ENCODE data around the gene HLA-DMB. TPM values are rescaled to one million over a fixed set of nuclear protein-coding genes. Genes with fewer than 3 reads are reported as not detected.

HLA-DMB gene
- polyA plus RNA-seq, 2 donors = 2.5 to 7.3 TPM

- Histone ChIP-seq H3K9me3 (ENCODE audit: control insufficient read depth in 2 of 2, insufficient read depth in 1 of 2, low read depth in 1 of 2, low read length in 1 of 2) (no peaks in the 10 kb centered on the region), H3K27ac (ENCODE audit: low read depth in 2 of 2, low read length in 1 of 2) (peak within 1 kb of the TSS; percentile 50 to 83), H3K4me1 (ENCODE audit: control insufficient read depth in 2 of 2, insufficient read depth in 2 of 2, low read length in 1 of 2) (no peaks in the 10 kb centered on the region), H3K27me3 (ENCODE audit: control insufficient read depth in 1 of 2, insufficient read depth in 2 of 2, low read length in 2 of 2) (no peaks in the 10 kb centered on the region), H3K36me3 (ENCODE audit: control insufficient read depth in 2 of 2, insufficient read depth in 2 of 2, low read length in 1 of 2) (peaks cover 0 to 5% of the 10 kb centered on the region in 2 donors), H3K4me3 (ENCODE audit: low read depth in 1 of 2, low read length in 2 of 2) (peak within 1 kb of the TSS in 1 of 2 donors; percentile 27)
- 26 to 37% methylated on average over 10 of the region's 10 CpGs for WGBS, 2 donors
Observed at GRCh38 chr6:32952817-32953739, 12.2 kb upstream of the HLA-DMB start, which contains the start of gene HLA-DMA. HLA-DMA (minus strand) TSS chr6:32953097; CDS start chr6:32953036, 61 bp downstream.

DNA sequence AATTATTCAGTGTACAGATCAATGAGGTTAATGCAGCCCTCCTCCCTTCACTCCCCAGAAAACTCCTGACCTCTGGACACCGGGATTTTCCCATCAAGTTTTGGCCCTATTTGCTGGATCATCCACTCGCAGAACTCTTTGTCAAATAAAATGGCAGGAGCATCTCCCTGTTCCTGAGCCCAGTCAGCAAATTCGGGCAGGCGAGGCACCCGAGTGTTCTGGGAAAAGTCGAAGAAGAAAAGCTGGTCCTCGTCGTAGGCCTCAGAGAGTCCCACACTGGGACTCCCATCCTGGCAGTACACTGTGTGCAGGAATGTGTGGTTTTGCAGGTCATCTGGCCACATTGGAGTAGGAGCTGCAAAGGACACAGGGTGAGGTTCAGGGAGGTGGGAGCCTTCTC, 9.6 kb upstream of the HLA-DMB start:
- Histone ChIP-seq H3K4me3 (ENCODE audit: low read depth in 1 of 2, low read length in 2 of 2) (no peak overlapping the region), H3K4me1 (ENCODE audit: control insufficient read depth in 2 of 2, insufficient read depth in 2 of 2, low read length in 1 of 2) (no peaks in the 10 kb centered on the region), H3K36me3 (ENCODE audit: control insufficient read depth in 2 of 2, insufficient read depth in 2 of 2, low read length in 1 of 2) (peaks cover 0 to 5% of the 10 kb centered on the region in 2 donors), H3K27me3 (ENCODE audit: control insufficient read depth in 1 of 2, insufficient read depth in 2 of 2, low read length in 2 of 2) (no peaks in the 10 kb centered on the region), H3K27ac (ENCODE audit: low read depth in 2 of 2, low read length in 1 of 2) (no peak overlapping the region), H3K9me3 (ENCODE audit: control insufficient read depth in 2 of 2, insufficient read depth in 1 of 2, low read depth in 1 of 2, low read length in 1 of 2) (no peaks in the 10 kb centered on the region)
- WGBS, 2 donors = 91% methylated on average over 8 of the region's 8 CpGs

DNA sequence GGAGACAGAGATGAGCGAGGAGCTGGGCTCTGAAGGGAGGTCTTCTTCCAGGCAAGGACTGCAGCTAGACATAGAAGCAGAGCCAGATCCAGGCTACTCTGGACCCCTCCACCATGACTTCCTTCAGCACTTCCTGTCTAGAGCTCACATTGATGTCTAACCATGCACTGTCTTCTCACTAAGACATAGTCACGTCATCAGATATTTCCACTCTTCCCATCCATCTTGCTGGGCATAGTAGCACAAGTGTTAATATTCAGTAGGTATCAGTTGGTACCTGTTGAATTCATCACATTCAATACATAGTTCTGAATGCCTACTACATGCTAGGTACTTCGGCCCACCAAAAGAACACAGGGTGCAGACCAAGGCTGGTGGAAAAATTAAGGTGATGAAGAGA, 9.2 kb upstream of the HLA-DMB start:
- no peaks in the 10 kb centered on the region for H3K27me3 ChIP-seq (ENCODE audit: control insufficient read depth in 1 of 2, insufficient read depth in 2 of 2, low read length in 2 of 2)
- H3K4me3 ChIP-seq (ENCODE audit: low read depth in 1 of 2, low read length in 2 of 2) = no peak overlapping the region
- no peaks in the 10 kb centered on the region for H3K4me1 ChIP-seq (ENCODE audit: control insufficient read depth in 2 of 2, insufficient read depth in 2 of 2, low read length in 1 of 2)
- H3K27ac ChIP-seq (ENCODE audit: low read depth in 2 of 2, low read length in 1 of 2) = no peak overlapping the region
- 92 to 95% methylated on average over 3 of the region's 3 CpGs for WGBS, 2 donors
- peaks cover 0 to 5% of the 10 kb centered on the region in 2 donors for H3K36me3 ChIP-seq (ENCODE audit: control insufficient read depth in 2 of 2, insufficient read depth in 2 of 2, low read length in 1 of 2)
- no peaks in the 10 kb centered on the region for H3K9me3 ChIP-seq (ENCODE audit: control insufficient read depth in 2 of 2, insufficient read depth in 1 of 2, low read depth in 1 of 2, low read length in 1 of 2)

DNA sequence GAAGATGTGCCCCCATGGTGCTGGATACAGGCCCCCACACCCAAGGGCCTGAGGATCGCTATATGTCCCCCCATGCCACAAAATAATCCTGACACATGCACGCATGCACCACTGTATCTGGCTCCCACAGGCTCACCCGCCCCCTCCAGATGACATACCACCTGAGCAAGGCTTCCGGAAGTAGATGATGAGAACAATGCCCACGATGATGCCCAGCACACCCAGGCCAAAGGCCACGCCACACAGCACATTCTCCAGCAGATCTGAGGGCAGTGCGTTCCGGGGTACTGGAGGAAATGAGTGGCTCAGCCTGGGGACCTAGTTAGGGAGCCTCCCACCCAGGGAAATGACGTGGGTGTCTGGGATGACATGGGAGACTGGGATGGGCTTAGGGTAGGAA, 8.3 kb upstream of the HLA-DMB start:
- no peak overlapping the region for H3K27ac ChIP-seq (ENCODE audit: low read depth in 2 of 2, low read length in 1 of 2)
- H3K36me3 ChIP-seq (ENCODE audit: control insufficient read depth in 2 of 2, insufficient read depth in 2 of 2, low read length in 1 of 2) = peaks cover 0 to 5% of the 10 kb centered on the region in 2 donors
- H3K4me3 ChIP-seq (ENCODE audit: low read depth in 1 of 2, low read length in 2 of 2) = no peak overlapping the region
- no peaks in the 10 kb centered on the region for H3K27me3 ChIP-seq (ENCODE audit: control insufficient read depth in 1 of 2, insufficient read depth in 2 of 2, low read length in 2 of 2)
- WGBS, 2 donors = 84 to 88% methylated on average over 9 of the region's 9 CpGs
- no peaks in the 10 kb centered on the region for H3K9me3 ChIP-seq (ENCODE audit: control insufficient read depth in 2 of 2, insufficient read depth in 1 of 2, low read depth in 1 of 2, low read length in 1 of 2)
- H3K4me1 ChIP-seq (ENCODE audit: control insufficient read depth in 2 of 2, insufficient read depth in 2 of 2, low read length in 1 of 2) = no peaks in the 10 kb centered on the region

DNA sequence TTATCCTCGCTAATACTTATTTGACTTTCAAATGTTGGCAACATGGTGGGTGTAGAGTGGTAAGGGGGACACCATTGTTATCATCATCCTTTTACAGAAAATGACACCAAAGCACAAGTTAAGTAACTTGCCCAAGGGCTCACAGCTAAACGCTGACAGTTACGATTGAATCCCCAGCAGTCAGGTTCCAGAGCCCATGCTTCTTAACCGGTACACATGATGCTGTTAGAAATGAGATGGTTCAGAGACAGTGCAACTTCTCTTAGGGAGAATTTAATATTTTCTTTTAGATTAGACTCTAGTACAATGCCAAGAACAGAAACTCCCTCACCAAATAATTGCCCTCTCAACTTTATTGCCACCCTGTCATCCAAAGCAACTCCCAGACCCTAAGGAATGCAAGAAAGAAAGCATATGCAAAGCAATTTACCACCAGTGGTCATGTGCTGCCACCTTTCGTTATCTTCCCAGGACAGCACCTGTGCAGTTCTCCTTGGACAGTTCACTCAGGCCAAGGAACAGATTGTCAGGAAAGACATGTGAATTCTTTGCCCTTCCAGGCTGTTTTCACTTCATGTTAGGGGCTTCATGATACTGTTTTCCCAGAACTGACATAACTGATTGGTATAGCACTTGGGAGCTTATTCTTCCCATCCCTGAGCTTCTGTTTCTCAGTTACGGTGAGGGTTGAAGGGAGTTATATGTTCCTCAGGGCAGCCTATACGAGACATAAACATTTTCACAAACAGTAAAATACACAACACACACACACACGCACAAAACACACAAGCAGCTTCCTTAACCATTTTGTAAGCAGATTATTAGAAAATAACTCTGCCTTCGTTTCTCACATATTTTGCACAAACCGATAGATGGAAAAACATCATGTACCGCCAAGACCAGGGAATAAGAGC, 7.0 kb upstream of the HLA-DMB start:
- 67 to 68% methylated on average over 11 of the region's 11 CpGs for WGBS, 2 donors
- Histone ChIP-seq H3K36me3 (ENCODE audit: control insufficient read depth in 2 of 2, insufficient read depth in 2 of 2, low read length in 1 of 2) (peaks cover 0 to 5% of the 10 kb centered on the region in 2 donors), H3K27me3 (ENCODE audit: control insufficient read depth in 1 of 2, insufficient read depth in 2 of 2, low read length in 2 of 2) (no peaks in the 10 kb centered on the region), H3K4me3 (ENCODE audit: low read depth in 1 of 2, low read length in 2 of 2) (no peak overlapping the region), H3K9me3 (ENCODE audit: control insufficient read depth in 2 of 2, insufficient read depth in 1 of 2, low read depth in 1 of 2, low read length in 1 of 2) (no peaks in the 10 kb centered on the region), H3K27ac (ENCODE audit: low read depth in 2 of 2, low read length in 1 of 2) (no peak overlapping the region), H3K4me1 (ENCODE audit: control insufficient read depth in 2 of 2, insufficient read depth in 2 of 2, low read length in 1 of 2) (no peaks in the 10 kb centered on the region)

DNA sequence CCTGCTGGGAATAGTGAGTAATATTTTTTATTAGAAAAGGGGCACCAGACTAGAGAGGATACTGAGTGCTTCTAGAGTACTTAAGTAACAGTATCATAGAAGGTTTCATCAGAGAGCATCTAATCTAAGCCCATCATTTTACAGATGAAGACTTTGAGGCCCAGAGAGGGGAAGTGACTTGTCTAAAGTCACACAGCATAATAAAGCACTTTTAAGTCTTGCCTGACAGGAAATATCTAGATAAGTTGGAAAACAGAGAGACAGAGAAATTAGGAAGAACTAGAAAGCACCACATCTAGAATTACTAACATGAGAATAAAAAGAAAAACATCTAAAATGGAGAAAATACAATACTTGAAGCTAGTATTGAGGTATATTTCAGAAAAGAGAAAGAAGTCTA, 6.1 kb upstream of the HLA-DMB start:
- no peak overlapping the region for H3K27ac ChIP-seq (ENCODE audit: low read depth in 2 of 2, low read length in 1 of 2)
- H3K36me3 ChIP-seq (ENCODE audit: control insufficient read depth in 2 of 2, insufficient read depth in 2 of 2, low read length in 1 of 2) = peaks cover 0 to 5% of the 10 kb centered on the region in 2 donors
- no peaks in the 10 kb centered on the region for H3K9me3 ChIP-seq (ENCODE audit: control insufficient read depth in 2 of 2, insufficient read depth in 1 of 2, low read depth in 1 of 2, low read length in 1 of 2)
- H3K4me1 ChIP-seq (ENCODE audit: control insufficient read depth in 2 of 2, insufficient read depth in 2 of 2, low read length in 1 of 2) = no peaks in the 10 kb centered on the region
- H3K27me3 ChIP-seq (ENCODE audit: control insufficient read depth in 1 of 2, insufficient read depth in 2 of 2, low read length in 2 of 2) = no peaks in the 10 kb centered on the region
- no peak overlapping the region for H3K4me3 ChIP-seq (ENCODE audit: low read depth in 1 of 2, low read length in 2 of 2)

- Histone ChIP-seq H3K27ac (ENCODE audit: low read depth in 2 of 2, low read length in 1 of 2) (no peak overlapping the region), H3K4me1 (ENCODE audit: control insufficient read depth in 2 of 2, insufficient read depth in 2 of 2, low read length in 1 of 2) (no peaks in the 10 kb centered on the region), H3K27me3 (ENCODE audit: control insufficient read depth in 1 of 2, insufficient read depth in 2 of 2, low read length in 2 of 2) (no peaks in the 10 kb centered on the region), H3K36me3 (ENCODE audit: control insufficient read depth in 2 of 2, insufficient read depth in 2 of 2, low read length in 1 of 2) (peaks cover 0 to 5% of the 10 kb centered on the region in 2 donors), H3K4me3 (ENCODE audit: low read depth in 1 of 2, low read length in 2 of 2) (no peak overlapping the region), H3K9me3 (ENCODE audit: control insufficient read depth in 2 of 2, insufficient read depth in 1 of 2, low read depth in 1 of 2, low read length in 1 of 2) (no peaks in the 10 kb centered on the region)
Observed at GRCh38 chr6:32945953-32946352, 5.1 kb upstream of the HLA-DMB start.

- Histone ChIP-seq H3K4me1 (ENCODE audit: control insufficient read depth in 2 of 2, insufficient read depth in 2 of 2, low read length in 1 of 2) (no peaks in the 10 kb centered on the region), H3K4me3 (ENCODE audit: low read depth in 1 of 2, low read length in 2 of 2) (no peak overlapping the region), H3K27ac (ENCODE audit: low read depth in 2 of 2, low read length in 1 of 2) (no peak overlapping the region), H3K9me3 (ENCODE audit: control insufficient read depth in 2 of 2, insufficient read depth in 1 of 2, low read depth in 1 of 2, low read length in 1 of 2) (no peaks in the 10 kb centered on the region), H3K27me3 (ENCODE audit: control insufficient read depth in 1 of 2, insufficient read depth in 2 of 2, low read length in 2 of 2) (no peaks in the 10 kb centered on the region), H3K36me3 (ENCODE audit: control insufficient read depth in 2 of 2, insufficient read depth in 2 of 2, low read length in 1 of 2) (peaks cover 0 to 5% of the 10 kb centered on the region in 2 donors)
- WGBS, 2 donors = 76 to 80% methylated on average over 9 of the region's 9 CpGs
Observed at GRCh38 chr6:32945108-32945760, 4.4 kb upstream of the HLA-DMB start.
